T-cell (primary cell): ENCODE measurements around the gene POMT2. TPM values are rescaled to one million over a fixed set of nuclear protein-coding genes. Genes with fewer than 3 reads are reported as not detected.

Source experiments
- ATAC-seq, 4 experiments: fragments of 200-7000 bp in 3 of 4; fragments of 150-1000 bp in 1 of 4; cut with Tn5 transposase; replicated peaks in 1 of 4; 1 replicate in 3 of 4; 2 replicates in 1 of 4; pipeline ENCODE4 v1.10.0; 2021; ENCODE audit warnings: moderate library complexity in 3 of 4, mild to moderate bottlenecking in 2 of 4, moderate number of reproducible peaks in 1 of 4
- CTCF ChIA-PET, 2 donors: fragments of 300-600 bp; sonication (Branson Sonifier 250); formaldehyde crosslinking; loops; one replicate each; lab custom pipeline; 2022; ENCODE audit warnings: antibody characterized with exemption in 2 of 2; lab: Charles Lee
- POLR2A ChIA-PET, 2 donors: fragments of 300-600 bp; sonication (Branson Sonifier 250); formaldehyde crosslinking; loops; one replicate each; lab custom pipeline; 2022; ENCODE audit warnings: antibody characterized with exemption in 2 of 2; lab: Charles Lee
- DNase-seq, 35 experiments: peaks; one replicate each; pipeline versions ENCODE4 v3.0.0 to v3.0.0-alpha.2; 2013 to 2023
- H3K27ac ChIP-seq: one replicate; pipeline ENCODE4 v1.5.1; 2013; ENCODE audit warnings: low read length
- H3K27me3 ChIP-seq, 2 experiments: replicated peaks in 1 of 2; 1 replicate in 1 of 2; 2 replicates in 1 of 2; pipeline versions ENCODE4 v1.6.1 to v1.7.0; 2013; ENCODE audit warnings: low read length in 1 of 2, mixed read lengths in 1 of 2; ENCODE audit not compliant: control insufficient read depth in 2 of 2, insufficient read depth in 2 of 2; ENCODE audit errors: extremely low read depth in 1 of 2
- H3K36me3 ChIP-seq, 2 donors: 1 replicate in 1 of 2; 2 replicates in 1 of 2; pipeline versions ENCODE4 v1.6.1 to v1.7.0; 2013; ENCODE audit warnings: low read length in 1 of 2; ENCODE audit not compliant: control insufficient read depth in 2 of 2, insufficient read depth in 1 of 2; ENCODE audit errors: extremely low read depth in 1 of 2
- H3K4me1 ChIP-seq, 2 experiments: 1 replicate in 1 of 2; 2 replicates in 1 of 2; pipeline versions ENCODE4 v1.6.1 to v1.7.0; 2013; ENCODE audit warnings: low read length in 2 of 2, mixed read lengths in 1 of 2; ENCODE audit not compliant: insufficient read depth in 2 of 2, control insufficient read depth in 1 of 2; ENCODE audit errors: extremely low read depth in 1 of 2
- H3K4me3 ChIP-seq, 2 donors: 1 replicate in 1 of 2; 2 replicates in 1 of 2; pipeline versions ENCODE4 v1.5.1 to v1.7.0; 2013; ENCODE audit warnings: mild to moderate bottlenecking in 2 of 2, low read length in 1 of 2, moderate library complexity in 1 of 2; ENCODE audit not compliant: control insufficient read depth in 1 of 2; ENCODE audit errors: extremely low read depth in 1 of 2
- H3K9me3 ChIP-seq: 2 replicates; pipeline ENCODE4 v1.7.0; 2013
- H3K27ac Mint-ChIP-seq, 2 donors: one replicate each; pipeline ENCODE4 v1.8.0; 2020 to 2021; ENCODE audit warnings: mild to moderate bottlenecking in 2 of 2, mixed read lengths in 2 of 2
- H3K27me3 Mint-ChIP-seq, 2 donors: one replicate each; pipeline ENCODE4 v1.8.0; 2021 to 2022; ENCODE audit warnings: mixed read lengths in 2 of 2
- H3K36me3 Mint-ChIP-seq: one replicate; pipeline ENCODE4 v1.8.0; 2021; ENCODE audit warnings: mixed read lengths
- H3K4me1 Mint-ChIP-seq, 3 donors: one replicate each; pipeline ENCODE4 v1.8.0; 2020 to 2022; ENCODE audit warnings: mixed read lengths in 3 of 3, mild to moderate bottlenecking in 1 of 3
- H3K4me3 Mint-ChIP-seq, 3 donors: one replicate each; pipeline ENCODE4 v1.8.0; 2020 to 2022; ENCODE audit warnings: mild to moderate bottlenecking in 3 of 3, mixed read lengths in 3 of 3, moderate library complexity in 3 of 3
- H3K9me3 Mint-ChIP-seq, 3 donors: one replicate each; pipeline ENCODE4 v1.8.0; 2020 to 2022; ENCODE audit warnings: mixed read lengths in 3 of 3
- WGBS: methylation state at CpG from one replicate; pipeline ENCODE4 v1.1.5; 2013; ENCODE audit warnings: missing lambda C conversion rate; ENCODE audit not compliant: insufficient coverage; 5-methylcytosine and 5-hydroxymethylcytosine counted together
- total RNA-seq, 35 experiments: library from RNA in 6 of 35; stranded (reverse) in 6 of 35; fragments of 120-200 nt in 1 of 35; gene quantifications; one replicate each; pipeline versions ENCODE4 v1.2.1 to v1.2.4 and lab custom pipeline; 2013 to 2026

POMT2 gene
- total RNA-seq, 5 donors from 2014 or later (not counting 1 experiment from before 2014, with no cell fraction given), result 11.4 to 14.3 (median 13.2) TPM

- H3K4me3 ChIP-seq, result no peak overlapping the region
- peaks cover 0 to 4% of the 10 kb centered on the region in 2 donors for H3K36me3 ChIP-seq
- no peak for DNase-seq
- CTCF ChIA-PET, result no interaction called here
- no peaks in the 10 kb centered on the region for H3K4me1 ChIP-seq
- H3K9me3 ChIP-seq, result no peaks in the 10 kb centered on the region
- peaks cover 7% of the 10 kb centered on the region for H3K36me3 Mint-ChIP-seq
- H3K27me3 Mint-ChIP-seq, result no peaks in the 10 kb centered on the region
- no peaks in the 10 kb centered on the region for H3K27me3 ChIP-seq
- no peak overlapping the region for H3K27ac ChIP-seq
- POLR2A ChIA-PET, result no interaction called here
- no peak overlapping the region for H3K4me3 Mint-ChIP-seq
- peaks cover 0 to 2% (median 2%) of the 10 kb centered on the region in 3 donors for H3K4me1 Mint-ChIP-seq
- no peak overlapping the region for H3K27ac Mint-ChIP-seq
- no peaks in the 10 kb centered on the region for H3K9me3 Mint-ChIP-seq
- ATAC-seq, result no peak
- 72% methylated on average over 3 of the region's 4 CpGs for WGBS
Measured at GRCh38 chr14:77310026-77310425, 10.7 kb downstream of the POMT2 start.

GRCh38 chr14:77309131-77309530 lies 11.6 kb downstream of the POMT2 start:
- no peak overlapping the region for H3K27ac Mint-ChIP-seq
- no peak for ATAC-seq

GRCh38 chr14:77306851-77307496 lies 13.7 kb downstream of the POMT2 start:
- no peaks in the 10 kb centered on the region for H3K4me1 ChIP-seq
- no peaks in the 10 kb centered on the region for H3K9me3 ChIP-seq
- H3K4me3 ChIP-seq, result no peak overlapping the region
- no peak overlapping the region for H3K4me3 Mint-ChIP-seq
- H3K36me3 ChIP-seq, result peaks cover 0 to 4% of the 10 kb centered on the region in 2 donors
- no peak overlapping the region for H3K27ac ChIP-seq
- peaks cover 0 to 16% (median 16%) of the 10 kb centered on the region in 3 donors for H3K4me1 Mint-ChIP-seq
- no CpG with 5 or more reads among the region's 3 CpGs for WGBS
- H3K27me3 Mint-ChIP-seq, result no peaks in the 10 kb centered on the region
- ChIA-PET CTCF (interaction anchor here (0.9 to 1.4 kb wide), 3 partner anchors 8 to 9 kb away, joined by 3 read pairs; no protein-coding TSS in a partner anchor), POLR2A (no interaction called here)
- DNase-seq (no peak), ATAC-seq (no peak)
- H3K9me3 Mint-ChIP-seq, result no peaks in the 10 kb centered on the region
- H3K27me3 ChIP-seq, result no peaks in the 10 kb centered on the region
- no peak overlapping the region for H3K27ac Mint-ChIP-seq
- peaks cover 11% of the 10 kb centered on the region for H3K36me3 Mint-ChIP-seq

More at GRCh38 chr14:77309131-77309530, 11.6 kb downstream of the POMT2 start:
- POLR2A ChIA-PET, result no interaction called here
- peaks cover 7% of the 10 kb centered on the region for H3K36me3 Mint-ChIP-seq
- no peak overlapping the region for H3K4me3 ChIP-seq
- no peaks in the 10 kb centered on the region for H3K27me3 ChIP-seq
- no peak overlapping the region for H3K4me3 Mint-ChIP-seq
- peaks cover 0 to 2% (median 2%) of the 10 kb centered on the region in 3 donors for H3K4me1 Mint-ChIP-seq
- no peaks in the 10 kb centered on the region for H3K27me3 Mint-ChIP-seq
- H3K4me1 ChIP-seq, result no peaks in the 10 kb centered on the region
- no peak overlapping the region for H3K27ac ChIP-seq
- no peaks in the 10 kb centered on the region for H3K9me3 Mint-ChIP-seq
- peaks cover 0 to 4% of the 10 kb centered on the region in 2 donors for H3K36me3 ChIP-seq
- no peak for DNase-seq
- WGBS, result 40% methylated on average over 3 of the region's 4 CpGs
- CTCF ChIA-PET, result no interaction called here
- no peaks in the 10 kb centered on the region for H3K9me3 ChIP-seq

GRCh38 chr14:77306416-77306815 lies 14.3 kb downstream of the POMT2 start:
- Histone ChIP-seq H3K4me3 (no peak overlapping the region), H3K9me3 (no peaks in the 10 kb centered on the region), H3K4me1 (no peaks in the 10 kb centered on the region), H3K36me3 (peaks cover 0 to 4% of the 10 kb centered on the region in 2 donors), H3K27me3 (no peaks in the 10 kb centered on the region), H3K27ac (no peak overlapping the region)
- ChIA-PET POLR2A (no interaction called here), CTCF (no interaction called here)
- Mint-ChIP-seq H3K4me3 (no peak overlapping the region), H3K9me3 (no peaks in the 10 kb centered on the region), H3K4me1 (peaks cover 0 to 16% (median 16%) of the 10 kb centered on the region in 3 donors), H3K27me3 (no peaks in the 10 kb centered on the region), H3K27ac (no peak overlapping the region), H3K36me3 (peaks cover 10% of the 10 kb centered on the region)
- WGBS, result 100% methylated on average over 1 of the region's 3 CpGs
- DNase-seq, result no peak
- ATAC-seq, result no peak

GRCh38 chr14:77305696-77306095 lies 15.0 kb downstream of the POMT2 start:
- DNase-seq (no peak), ATAC-seq (no peak)
- H3K4me3 ChIP-seq, result no peak overlapping the region
- H3K4me1 ChIP-seq, result no peaks in the 10 kb centered on the region
- no peaks in the 10 kb centered on the region for H3K9me3 ChIP-seq
- H3K36me3 Mint-ChIP-seq, result peaks cover 5% of the 10 kb centered on the region
- no peak overlapping the region for H3K4me3 Mint-ChIP-seq
- H3K27me3 ChIP-seq, result no peaks in the 10 kb centered on the region
- no peak overlapping the region for H3K27ac Mint-ChIP-seq
- no peaks in the 10 kb centered on the region for H3K9me3 Mint-ChIP-seq
- H3K27me3 Mint-ChIP-seq, result no peaks in the 10 kb centered on the region
- peaks cover 0 to 16% (median 16%) of the 10 kb centered on the region in 3 donors for H3K4me1 Mint-ChIP-seq
- H3K36me3 ChIP-seq, result peaks cover 0 to 4% of the 10 kb centered on the region in 2 donors
- H3K27ac ChIP-seq, result no peak overlapping the region
- POLR2A ChIA-PET, result no interaction called here
- CTCF ChIA-PET, result interaction anchor here in 1 of 2 donors (0.6 kb wide), 1 partner anchor 275 kb away, joined by 3 read pairs; no protein-coding TSS in a partner anchor
- WGBS, result 74% methylated on average over 3 of the region's 4 CpGs

GRCh38 chr14:77303417-77304156 lies 17.1 kb downstream of the POMT2 start:
- POLR2A ChIA-PET, result no interaction called here
- WGBS, result 67% methylated on average over 2 of the region's 4 CpGs
- DNase-seq (no peak), ATAC-seq (peak in 3 of 4 experiments; percentile 59 to 67 (median 65))
- Mint-ChIP-seq H3K36me3 (peaks cover 6% of the 10 kb centered on the region), H3K27ac (peak overlapping the region; percentile 17 to 36), H3K27me3 (no peaks in the 10 kb centered on the region), H3K4me1 (peaks cover 0 to 14% (median 14%) of the 10 kb centered on the region in 3 donors), H3K4me3 (no peak overlapping the region), H3K9me3 (no peaks in the 10 kb centered on the region)
- Histone ChIP-seq H3K9me3 (no peaks in the 10 kb centered on the region), H3K36me3 (peaks cover 0 to 4% of the 10 kb centered on the region in 2 donors), H3K27ac (no peak overlapping the region), H3K4me3 (no peak overlapping the region), H3K4me1 (no peaks in the 10 kb centered on the region), H3K27me3 (no peaks in the 10 kb centered on the region)
- CTCF ChIA-PET, result interaction anchor here (0.8 to 1.4 kb wide), 3 partner anchors 11 to 12 kb away, joined by 3 to 6 read pairs (median 5); no protein-coding TSS in a partner anchor
